Heart left ventricle (tissue), 16 donors: Measurements from ENCODE around the gene SIAH2. TPM values are rescaled to one million over a fixed set of nuclear protein-coding genes. Genes with fewer than 3 reads are reported as not detected.

ENCODE experiments used
- ATAC-seq, 4 donors: fragments of 200-7000 bp; cut with Tn5 transposase; one replicate each; pipeline ENCODE4 v1.9.1; 2020 to 2022; ENCODE audit warnings: moderate library complexity in 4 of 4, mild to moderate bottlenecking in 3 of 4, moderate number of reproducible peaks in 1 of 4
- DNase-seq, 5 donors: peaks; one replicate each; pipeline ENCODE4 v3.0.0-alpha.2; 2020
- H3K27ac ChIP-seq, 12 donors: fragments of 200-600 bp; sonication (generic) in 4 of 12; one replicate each; pipeline versions ENCODE4 v1.5.0 to v1.8.0; 2016 to 2022; ENCODE audit warnings: mild to moderate bottlenecking in 2 of 12
- H3K27me3 ChIP-seq, 9 donors: fragments of 200-600 bp; sonication (generic) in 2 of 9; one replicate each; pipeline versions ENCODE4 v1.5.1 to v1.8.0; 2016 to 2022; ENCODE audit warnings: mild to moderate bottlenecking in 3 of 9
- H3K36me3 ChIP-seq, 9 donors: fragments of 200-600 bp; sonication (generic) in 2 of 9; one replicate each; pipeline versions ENCODE4 v1.5.0 to v1.8.0; 2018 to 2022; ENCODE audit warnings: mild to moderate bottlenecking in 2 of 9
- H3K4me1 ChIP-seq, 12 donors: fragments of 200-600 bp; sonication (generic) in 4 of 12; one replicate each; pipeline versions ENCODE4 v1.5.0 to v1.8.0; 2016 to 2022; ENCODE audit warnings: mild to moderate bottlenecking in 3 of 12
- H3K4me3 ChIP-seq, 12 donors: fragments of 200-600 bp; sonication (generic) in 4 of 12; one replicate each; pipeline versions ENCODE4 v1.5.0 to v1.8.0; 2017 to 2022; ENCODE audit warnings: mild to moderate bottlenecking in 9 of 12, moderate library complexity in 4 of 12
- H3K9me3 ChIP-seq, 12 donors: fragments of 200-600 bp; sonication (generic) in 4 of 12; one replicate each; pipeline versions ENCODE4 v1.5.0 to v1.8.0; 2016 to 2022; ENCODE audit warnings: mild to moderate bottlenecking in 1 of 12
- CTCF ChIP-seq, 12 donors: fragments of 200-600 bp; sonication (generic) in 4 of 12; IDR thresholded peaks; one replicate each; pipeline versions ENCODE4 v1.5.0 to v1.8.0; 2018 to 2022; ENCODE audit warnings: antibody characterized with exemption in 12 of 12, mild to moderate bottlenecking in 5 of 12
- POLR2A ChIP-seq, 2 donors: fragments of 450-650 bp; IDR thresholded peaks; one replicate each; pipeline ENCODE4 v1.6.1; 2017; ENCODE audit warnings: antibody characterized with exemption in 2 of 2, mild to moderate bottlenecking in 2 of 2, moderate library complexity in 2 of 2
- WGBS, 4 donors: extraction: QIAGEN DNeasy Blood & Tissue Kit in 2 of 4; methylation state at CpG; one replicate each; pipeline versions ENCODE4 v1.1.5 to v1.1.7; 2013 to 2018; 5-methylcytosine and 5-hydroxymethylcytosine counted together
- intact Hi-C, 10 donors: fragments of 100-400 bp; cut with DNase I; formaldehyde crosslinking; loops; one replicate each; pipeline versions ENCODE4 v1.11.1 to v1.14.2; 2022
- polyA plus RNA-seq, 2 donors: library from polyadenylated mRNA; stranded (reverse); fragments of 200-250 nt; gene quantifications; one replicate each; pipeline ENCODE4 v1.2.3, GENCODE V29; 2013
- total RNA-seq, 9 donors: library from RNA; depleted of rRNA in 2 of 9; stranded (reverse); fragments of >200 nt in 2 of 9; fragmentation: NEBNext Ultra II Directional in 3 of 9; extraction: Animal tissue kit (Norgen Biotek cat#: 25700) in 3 of 9; gene quantifications; one replicate each; pipeline versions ENCODE4 v1.1.0 to v1.2.4, GENCODE V29; 2016 to 2023
- donor health status: ischemic (EF 13 %, LVEDD 7.1; RV severe dilation, severe dysfunction).
- donor health status: healthy with polysubstance abuse.
- donor health status: DM: no; HTN: yes; CAD: no.
- donor health status: DM: no; HTN: no; CAD: no.
- donor health status: ischemic (EF 25% LVEDD 6.9; RV normal size, moderate dysfunction).
- donor health status: ischemic (EF 25% LVEDD 5.7; RV mildly dilated, moderate dysfunction).
- donor health status: healthy.
- donor health status: DM: yes; HTN: yes; CAD: no.
- donor health status: ischemic (EF 35%, LVEDD 5.7; RV mildly dilated, moderate dysfunction).
- donor health status: nonischemic (EF 11% LVEDD 7.7; RV severe dilation, severe dysfunction).
- donor health status: DM: yes; HTN: yes; CAD: no.
- donor health status: PGD.
- donor health status: ischemic (EF 29% LVEDD 5.4; RV normal size, mild dysfunction).
- donor health status: nonischemic (EF 23%, LVEDD 6.1; RV moderate dilation, normal function).

Gene SIAH2
- total and polyA plus RNA-seq, 11 donors = 7.1 to 38.7 (median 23.4) TPM

GRCh38 chr3:150806185-150806835 is 43.3 kb upstream of the SIAH2 start:
- TF ChIP-seq CTCF (IDR thresholded peaks at IDR 0.05) = no peak
- TF ChIP-seq POLR2A (IDR thresholded peaks at IDR 0.05) = no peak
- H3K9me3 ChIP-seq = no peaks in the 10 kb centered on the region
- no peak overlapping the region for H3K27ac ChIP-seq
- no peak for DNase-seq
- no peaks in the 10 kb centered on the region for H3K4me1 ChIP-seq
- H3K36me3 ChIP-seq = no peaks in the 10 kb centered on the region
- intact Hi-C loops = no loop called here
- ATAC-seq = no peak
- H3K27me3 ChIP-seq = peaks cover 0 to 2% (median 0%) of the 10 kb centered on the region in 9 donors
- no peak overlapping the region for H3K4me3 ChIP-seq
- WGBS, 4 donors = 55 to 61% (median 59%) methylated on average over 5 of the region's 5 CpGs

- intact Hi-C loops = no loop called here
- no peaks in the 10 kb centered on the region for H3K36me3 ChIP-seq
- no peak for TF ChIP-seq CTCF (IDR thresholded peaks at IDR 0.05)
- TF ChIP-seq POLR2A (IDR thresholded peaks at IDR 0.05) = no peak
- no peak for DNase-seq
- H3K27ac ChIP-seq = no peak overlapping the region
- WGBS, 4 donors = 45 to 68% (median 50%) methylated on average over 2 of the region's 2 CpGs
- ATAC-seq = no peak
- H3K4me1 ChIP-seq = no peaks in the 10 kb centered on the region
- H3K27me3 ChIP-seq = peaks cover 0 to 4% (median 0%) of the 10 kb centered on the region in 9 donors
- no peak overlapping the region for H3K4me3 ChIP-seq
- H3K9me3 ChIP-seq = no peaks in the 10 kb centered on the region
These were observed 42.4 kb upstream of the SIAH2 start for GRCh38 chr3:150805354-150805753.

GRCh38 chr3:150803440-150803985 is 40.5 kb upstream of the SIAH2 start:
- peaks cover 0 to 11% (median 0%) of the 10 kb centered on the region in 9 donors for H3K27me3 ChIP-seq
- TF ChIP-seq CTCF (IDR thresholded peaks at IDR 0.05) (no peak), POLR2A (IDR thresholded peaks at IDR 0.05) (no peak)
- no peak overlapping the region for H3K27ac ChIP-seq
- H3K36me3 ChIP-seq = no peaks in the 10 kb centered on the region
- ATAC-seq (no peak), DNase-seq (no peak)
- peaks cover 0 to 3% (median 0%) of the 10 kb centered on the region in 12 donors for H3K4me1 ChIP-seq
- intact Hi-C loops = no loop called here
- H3K9me3 ChIP-seq = no peaks in the 10 kb centered on the region
- WGBS, 4 donors = 86 to 91% (median 89%) methylated on average over 9 of the region's 9 CpGs
- H3K4me3 ChIP-seq = no peak overlapping the region

GRCh38 chr3:150800722-150801121 is 37.8 kb upstream of the SIAH2 start:
- intact Hi-C loops = no loop called here
- 65 to 81% (median 76%) methylated on average over 2 of the region's 2 CpGs for WGBS, 4 donors
- TF ChIP-seq POLR2A (IDR thresholded peaks at IDR 0.05) (no peak), CTCF (IDR thresholded peaks at IDR 0.05) (no peak)
- no peaks in the 10 kb centered on the region for H3K36me3 ChIP-seq
- DNase-seq = no peak
- peaks cover 0 to 11% (median 0%) of the 10 kb centered on the region in 9 donors for H3K27me3 ChIP-seq
- H3K4me1 ChIP-seq = peaks cover 0 to 8% (median 0%) of the 10 kb centered on the region in 12 donors
- no peak overlapping the region for H3K27ac ChIP-seq
- no peaks in the 10 kb centered on the region for H3K9me3 ChIP-seq
- ATAC-seq = no peak
- no peak overlapping the region for H3K4me3 ChIP-seq
